SU-DHL-6 (cell line): ENCODE measurements around the gene DCAKD.

Experiments
- H2AFZ ChIP-seq: fragments of 200-600 bp; sonication (generic); 2 replicates; pipeline ENCODE4 v1.6.1; 2014; ENCODE audit warnings: low read depth, mild to moderate bottlenecking, moderate library complexity, mixed read lengths, antibody characterized with exemption, low read length; ENCODE audit not compliant: severe bottlenecking
- H3F3A ChIP-seq: fragments of 200-600 bp; shearing (Covaris generic); 2 replicates; pipeline ENCODE4 v1.6.0; 2016; ENCODE audit warnings: antibody characterized with exemption, mild to moderate bottlenecking; ENCODE audit not compliant: insufficient read depth
- H3K27ac ChIP-seq: fragments of 200-600 bp; sonication (generic); 2 replicates; pipeline ENCODE4 v1.5.1; 2016; ENCODE audit warnings: low read depth, mild to moderate bottlenecking, low read length, moderate library complexity, mixed read lengths
- H3K27me3 ChIP-seq: fragments of 200-600 bp; sonication (generic), shearing (Covaris generic); 2 replicates; pipeline ENCODE4 v1.6.0; 2014; ENCODE audit warnings: mild to moderate bottlenecking, low read length
- H3K36me3 ChIP-seq: fragments of 200-600 bp; sonication (generic); 2 replicates; pipeline ENCODE4 v1.6.1; 2014; ENCODE audit warnings: mild to moderate bottlenecking, low read length, mixed read lengths
- H3K4me2 ChIP-seq: fragments of 300-600, 200-600 bp; shearing (Covaris generic), sonication (generic); 2 replicates; pipeline ENCODE4 v1.6.0; 2014; ENCODE audit warnings: low read length, low read depth, mild to moderate bottlenecking; ENCODE audit not compliant: poor library complexity, severe bottlenecking
- H3K4me3 ChIP-seq: fragments of 200-600 bp; sonication (generic); 2 replicates; pipeline ENCODE4 v1.5.1; 2014; ENCODE audit warnings: antibody characterized with exemption, low read length, mild to moderate bottlenecking, mixed read lengths; ENCODE audit not compliant: insufficient read depth, poor library complexity, severe bottlenecking
- H3K79me2 ChIP-seq: fragments of 200-600 bp; sonication (generic); 2 replicates; pipeline ENCODE4 v1.6.1; 2014; ENCODE audit warnings: mild to moderate bottlenecking, low read length, moderate library complexity; ENCODE audit not compliant: insufficient read depth
- H3K9ac ChIP-seq: fragments of 200-600 bp; sonication (generic); 2 replicates; pipeline ENCODE4 v1.7.0; 2014; ENCODE audit warnings: mild to moderate bottlenecking, low read length
- H3K9me2 ChIP-seq: fragments of 200-600 bp; sonication (generic); replicated peaks from 2 replicates; pipeline ENCODE4 v1.6.1; 2014; ENCODE audit warnings: low read length; ENCODE audit not compliant: insufficient read depth
- H3K9me3 ChIP-seq: fragments of 200-600 bp; sonication (generic); 2 replicates; pipeline ENCODE4 v1.6.1; 2014; ENCODE audit warnings: low read length, mixed read lengths; ENCODE audit not compliant: insufficient read depth
- H4K20me1 ChIP-seq: fragments of 200-600 bp; sonication (generic); 2 replicates; pipeline ENCODE4 v1.6.1; 2014; ENCODE audit warnings: low read depth, mild to moderate bottlenecking, antibody characterized with exemption, low read length, moderate library complexity, mixed read lengths
- CTCF ChIP-seq: fragments of 200-600 bp; sonication (generic); IDR thresholded peaks from one replicate; pipeline ENCODE4 v1.5.1; 2017; ENCODE audit warnings: antibody characterized with exemption, mild to moderate bottlenecking, low read length, moderate library complexity; ENCODE audit not compliant: insufficient read depth, poor library complexity, severe bottlenecking
- EZH2phosphoT487 ChIP-seq: fragments of 200-600 bp; sonication (generic), shearing (Covaris generic); conservative IDR thresholded peaks from 2 replicates; pipeline ENCODE4 v1.6.1; 2018; ENCODE audit warnings: mild to moderate bottlenecking, antibody characterized with exemption, low read length, moderate library complexity, mixed read lengths

DCAKD gene

DNA sequence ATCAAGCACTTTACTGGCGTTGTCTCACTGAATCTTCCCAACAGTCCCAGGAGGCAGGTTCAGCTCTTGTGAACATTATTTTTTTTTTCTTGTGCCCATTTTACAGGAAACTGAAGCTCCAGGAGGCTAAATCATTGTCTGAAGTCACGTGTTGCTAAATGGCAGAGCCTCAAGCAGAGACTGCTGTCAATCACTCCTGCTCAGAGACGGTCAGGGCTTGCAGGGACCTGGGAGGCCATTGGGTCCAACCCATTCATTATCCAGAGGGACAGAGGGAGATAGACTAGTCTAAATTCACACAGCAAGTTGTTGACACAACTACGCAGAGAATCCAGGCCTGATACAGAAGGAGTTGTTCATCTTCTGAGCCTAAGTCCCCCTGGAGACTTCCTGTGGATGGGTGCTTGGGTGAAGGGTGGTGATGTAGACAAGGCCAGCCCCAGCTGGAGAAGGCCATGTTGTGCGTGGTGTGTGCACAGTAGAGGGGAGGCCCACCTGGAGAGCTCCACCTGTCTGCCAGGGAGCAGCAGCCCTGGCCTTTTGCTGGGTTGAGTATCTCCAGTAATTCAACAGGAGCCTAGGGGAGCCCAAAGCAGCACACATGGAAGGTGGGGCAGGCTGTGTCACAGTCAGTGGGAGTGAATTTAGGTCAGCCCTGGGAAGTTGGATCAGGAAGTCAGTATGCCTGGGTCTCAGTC lies 59.0 kb downstream of the DCAKD start:
- Histone ChIP-seq H3K9ac (no peak overlapping the region), H2AFZ (no peak overlapping the region), H3K9me2 (no peaks in the 10 kb centered on the region), H3K79me2 (no peaks in the 10 kb centered on the region), H3K36me3 (no peaks in the 10 kb centered on the region), H3F3A (no peaks in the 10 kb centered on the region), H3K27me3 (no peaks in the 10 kb centered on the region), H3K27ac (no peak overlapping the region), H3K9me3 (no peaks in the 10 kb centered on the region), H4K20me1 (no peaks in the 10 kb centered on the region), H3K4me3 (no peak overlapping the region), H3K4me2 (no peak overlapping the region)
- TF ChIP-seq EZH2phosphoT487 (no peak), CTCF (no peak)

- Histone ChIP-seq H3K27me3 (no peaks in the 10 kb centered on the region), H3K9me3 (no peaks in the 10 kb centered on the region), H3K4me2 (no peak overlapping the region), H2AFZ (no peak overlapping the region), H3K36me3 (no peaks in the 10 kb centered on the region), H3K9ac (no peak overlapping the region), H3K27ac (no peak overlapping the region), H4K20me1 (no peaks in the 10 kb centered on the region), H3K4me3 (no peak overlapping the region), H3K79me2 (no peaks in the 10 kb centered on the region), H3K9me2 (no peaks in the 10 kb centered on the region), H3F3A (no peaks in the 10 kb centered on the region)
- TF ChIP-seq CTCF = no peak
- TF ChIP-seq EZH2phosphoT487 = no peak
Observed at GRCh38 chr17:44990994-44991393, 60.4 kb downstream of the DCAKD start.

GRCh38 chr17:44989552-44990138 lies 61.8 kb downstream of the DCAKD start:
- Histone ChIP-seq H3K4me3 (no peak overlapping the region), H3K4me2 (no peak overlapping the region), H3K27me3 (no peaks in the 10 kb centered on the region), H3K36me3 (no peaks in the 10 kb centered on the region), H3K27ac (no peak overlapping the region), H2AFZ (no peak overlapping the region), H3K9me2 (no peaks in the 10 kb centered on the region), H3K9me3 (no peaks in the 10 kb centered on the region), H3K79me2 (no peaks in the 10 kb centered on the region), H3F3A (no peaks in the 10 kb centered on the region), H3K9ac (no peak overlapping the region), H4K20me1 (no peaks in the 10 kb centered on the region)
- TF ChIP-seq EZH2phosphoT487 (no peak), CTCF (no peak)
